Thyroid gland (tissue), 4 donors: ENCODE measurements around the gene NCR2. TPM values are rescaled to one million over a fixed set of nuclear protein-coding genes. Genes with fewer than 3 reads are reported as not detected.

Experiments used
- DNase-seq, 2 donors: peaks; one replicate each; pipeline ENCODE4 v3.0.0-alpha.2; 2019
- H3K27ac ChIP-seq, 3 donors: fragments of 200-600 bp; sonication (generic); 1 replicate in 2 of 3; 2 replicates in 1 of 3; pipeline ENCODE4 v1.5.1; 2016 to 2019; ENCODE audit warnings: mild to moderate bottlenecking in 1 of 3, moderate library complexity in 1 of 3
- H3K27me3 ChIP-seq: fragments of 200-600 bp; sonication (generic); one replicate; pipeline ENCODE4 v1.5.1; 2019
- H3K36me3 ChIP-seq, 2 donors: fragments of 200-600 bp; sonication (generic); one replicate each; pipeline ENCODE4 v1.5.1; 2016 to 2019
- H3K4me1 ChIP-seq, 2 donors: fragments of 200-600 bp; sonication (generic); one replicate each; pipeline ENCODE4 v1.5.1; 2017 to 2019
- H3K4me3 ChIP-seq, 3 donors: fragments of 200-600 bp; sonication (generic); replicated peaks in 1 of 3; 1 replicate in 2 of 3; 2 replicates in 1 of 3; pipeline ENCODE4 v1.5.1; 2016; ENCODE audit warnings: mild to moderate bottlenecking in 1 of 3
- H3K9me3 ChIP-seq: fragments of 200-600 bp; sonication (generic); one replicate; pipeline ENCODE4 v1.5.1; 2017
- CTCF ChIP-seq, 6 experiments: fragments of 200-600 bp in 3 of 6; fragments of 450-650 bp in 3 of 6; sonication (generic) in 3 of 6; IDR thresholded peaks; one replicate each; pipeline ENCODE4 v1.5.1; 2016 to 2019; ENCODE audit warnings: antibody characterized with exemption in 6 of 6, mild to moderate bottlenecking in 2 of 6, inconsistent platforms in 1 of 6, moderate library complexity in 1 of 6
- POLR2A ChIP-seq, 2 donors: fragments of 450-650 bp; IDR thresholded peaks; one replicate each; pipeline ENCODE4 v1.6.1; 2017; ENCODE audit warnings: antibody characterized with exemption in 2 of 2, mild to moderate bottlenecking in 2 of 2, moderate library complexity in 1 of 2
- WGBS, 2 donors: methylation state at CpG; one replicate each; pipeline ENCODE4 v1.1.5; 2017; 5-methylcytosine and 5-hydroxymethylcytosine counted together
- intact Hi-C: fragments of 100-400 bp; cut with DNase I; formaldehyde crosslinking; loops from one replicate; pipeline ENCODE4 v1.15.1; 2023
- total RNA-seq, 4 donors: library from RNA; depleted of rRNA; stranded (reverse); fragments of >200 nt; gene quantifications; one replicate each; pipeline ENCODE4 v1.2.3, GENCODE V29; 2016

The NCR2 gene
- total RNA-seq, 4 donors from 2014 or later, result not detected

- whole genome bisulfite sequencing, 2 donors, result 26 to 29% methylated on average over 13 of the region's 13 CpGs
- H3K27me3 ChIP-seq, result no peaks in the 10 kb centered on the region
- H3K27ac ChIP-seq, result no peak overlapping the region
- peak; percentile 61 to 68 for DNase-seq
- TF ChIP-seq CTCF (IDR thresholded peaks at IDR 0.05) (peak; percentile 28 to 66 (median 56)), POLR2A (IDR thresholded peaks at IDR 0.05) (no peak)
- H3K4me3 ChIP-seq, result no peak overlapping the region
- no peaks in the 10 kb centered on the region for H3K4me1 ChIP-seq
- H3K9me3 ChIP-seq, result no peaks in the 10 kb centered on the region
- intact Hi-C loops, result no loop called here
- no peaks in the 10 kb centered on the region for H3K36me3 ChIP-seq
Measured at GRCh38 chr6:41306187-41306854, 29.1 kb upstream of the NCR2 start.

- intact Hi-C loops, result loop anchor here (5.0 kb wide), 1 partner anchor 38 kb away; no protein-coding TSS in a partner anchor
- TF ChIP-seq CTCF (IDR thresholded peaks at IDR 0.05), result no peak
- Histone ChIP-seq H3K9me3 (no peaks in the 10 kb centered on the region), H3K4me1 (peaks cover 6 to 13% of the 10 kb centered on the region in 2 donors), H3K36me3 (no peaks in the 10 kb centered on the region), H3K4me3 (no peak overlapping the region), H3K27me3 (no peaks in the 10 kb centered on the region), H3K27ac (no peak overlapping the region)
- no peak for DNase-seq
- 72 to 76% methylated on average over 2 of the region's 2 CpGs for WGBS, 2 donors
Measured at GRCh38 chr6:41315203-41315602, 20.2 kb upstream of the NCR2 start.

GRCh38 chr6:41315943-41316620 is 19.3 kb upstream of the NCR2 start:
- DNase-seq, result no peak
- Histone ChIP-seq H3K4me3 (no peak overlapping the region), H3K36me3 (no peaks in the 10 kb centered on the region), H3K27ac (no peak overlapping the region), H3K9me3 (no peaks in the 10 kb centered on the region), H3K4me1 (peaks cover 6 to 13% of the 10 kb centered on the region in 2 donors), H3K27me3 (no peaks in the 10 kb centered on the region)
- intact Hi-C loops, result loop anchor here (5.0 kb wide), 1 partner anchor 39 kb away; no protein-coding TSS in a partner anchor
- TF ChIP-seq CTCF (IDR thresholded peaks at IDR 0.05), result no peak
- no peak for TF ChIP-seq POLR2A (IDR thresholded peaks at IDR 0.05)
- 72 to 84% methylated on average over 1 of the region's 1 CpG for WGBS, 2 donors

- no peaks in the 10 kb centered on the region for H3K27me3 ChIP-seq
- intact Hi-C loops, result loop anchor here (5.0 kb wide), 1 partner anchor 41 kb away; no protein-coding TSS in a partner anchor
- H3K9me3 ChIP-seq, result no peaks in the 10 kb centered on the region
- 14 to 20% methylated on average over 8 to 9 of the region's 9 CpGs for WGBS, 2 donors
- peak overlapping the region; percentile 61 to 66 (median 63) for H3K27ac ChIP-seq
- TF ChIP-seq CTCF (IDR thresholded peaks at IDR 0.05) (no peak), POLR2A (IDR thresholded peaks at IDR 0.05) (no peak)
- DNase-seq, result no peak
- H3K36me3 ChIP-seq, result no peaks in the 10 kb centered on the region
- peak overlapping the region in 1 of 3 donors; percentile 25 for H3K4me3 ChIP-seq
- peaks cover 6 to 13% of the 10 kb centered on the region in 2 donors for H3K4me1 ChIP-seq
Measured at GRCh38 chr6:41318261-41318653, 17.2 kb upstream of the NCR2 start.
